GM12874 (cell line): Measurements from ENCODE around the gene UTRN.

Experiments
- TF ChIP-seq, protein P1 (sequence below): IDR thresholded peaks from 2 replicates; pipeline ENCODE4 v1.5.1; 2011; ENCODE audit warnings: low read depth, mild to moderate bottlenecking, control low read depth, low read length, moderate library complexity; ENCODE audit not compliant: insufficient read depth

Gene UTRN

GRCh38 chr6:144295981-144296767 is 11.0 kb downstream of the UTRN start:
- TF ChIP-seq, protein P1, sequence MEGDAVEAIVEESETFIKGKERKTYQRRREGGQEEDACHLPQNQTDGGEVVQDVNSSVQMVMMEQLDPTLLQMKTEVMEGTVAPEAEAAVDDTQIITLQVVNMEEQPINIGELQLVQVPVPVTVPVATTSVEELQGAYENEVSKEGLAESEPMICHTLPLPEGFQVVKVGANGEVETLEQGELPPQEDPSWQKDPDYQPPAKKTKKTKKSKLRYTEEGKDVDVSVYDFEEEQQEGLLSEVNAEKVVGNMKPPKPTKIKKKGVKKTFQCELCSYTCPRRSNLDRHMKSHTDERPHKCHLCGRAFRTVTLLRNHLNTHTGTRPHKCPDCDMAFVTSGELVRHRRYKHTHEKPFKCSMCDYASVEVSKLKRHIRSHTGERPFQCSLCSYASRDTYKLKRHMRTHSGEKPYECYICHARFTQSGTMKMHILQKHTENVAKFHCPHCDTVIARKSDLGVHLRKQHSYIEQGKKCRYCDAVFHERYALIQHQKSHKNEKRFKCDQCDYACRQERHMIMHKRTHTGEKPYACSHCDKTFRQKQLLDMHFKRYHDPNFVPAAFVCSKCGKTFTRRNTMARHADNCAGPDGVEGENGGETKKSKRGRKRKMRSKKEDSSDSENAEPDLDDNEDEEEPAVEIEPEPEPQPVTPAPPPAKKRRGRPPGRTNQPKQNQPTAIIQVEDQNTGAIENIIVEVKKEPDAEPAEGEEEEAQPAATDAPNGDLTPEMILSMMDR: no peak

DNA sequence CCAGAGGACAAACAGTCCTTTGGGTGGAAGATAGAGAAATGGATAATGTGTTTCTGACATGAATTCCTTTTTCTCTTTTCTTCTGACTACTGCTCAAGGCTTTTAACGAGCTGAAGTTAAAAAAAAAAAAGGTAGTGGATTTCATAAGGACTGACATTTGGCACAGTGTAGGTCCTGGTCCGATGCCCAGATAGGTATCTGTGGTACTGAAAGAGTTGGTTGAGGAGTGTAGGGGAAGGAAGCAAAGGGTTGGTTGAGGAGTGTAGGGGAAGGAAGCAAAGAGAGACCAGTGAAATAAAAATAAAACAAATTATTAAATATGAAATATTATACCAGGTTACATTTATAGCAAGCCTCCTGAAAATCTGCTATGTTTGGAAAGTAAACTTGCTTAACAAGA is 11.8 kb downstream of the UTRN start:
- TF ChIP-seq, protein P1: no peak

DNA sequence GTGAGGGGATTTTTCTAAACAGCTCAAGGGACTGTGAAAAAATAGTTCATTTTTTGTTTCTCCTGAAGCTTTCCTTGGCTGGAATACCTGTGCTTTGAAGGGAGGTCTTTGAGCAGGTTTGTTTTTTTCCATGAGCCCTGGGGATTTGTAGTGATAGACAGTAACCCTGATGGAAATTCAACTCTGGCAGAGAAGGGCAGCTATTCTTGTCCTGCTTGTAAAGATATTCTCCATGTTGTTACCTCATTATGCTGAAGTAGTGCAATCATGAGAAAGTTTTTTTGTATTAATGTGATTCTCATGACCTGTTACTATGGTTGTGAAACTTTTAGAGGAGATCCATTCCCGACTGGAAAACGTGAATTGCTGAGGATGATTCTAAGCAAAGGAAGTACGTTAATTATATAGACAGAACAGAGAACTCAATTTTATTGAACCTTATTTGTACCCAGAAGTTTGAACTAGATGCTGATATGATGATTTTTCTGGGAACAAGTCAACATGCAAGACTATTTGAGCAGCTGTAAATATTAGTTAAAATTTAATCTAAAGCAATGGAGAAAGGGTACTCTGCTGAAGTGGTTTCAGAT is 12.5 kb downstream of the UTRN start:
- TF ChIP-seq, protein P1: no peak

GRCh38 chr6:144298194-144298593 is 13.1 kb downstream of the UTRN start:
- TF ChIP-seq, protein P1: no peak

DNA sequence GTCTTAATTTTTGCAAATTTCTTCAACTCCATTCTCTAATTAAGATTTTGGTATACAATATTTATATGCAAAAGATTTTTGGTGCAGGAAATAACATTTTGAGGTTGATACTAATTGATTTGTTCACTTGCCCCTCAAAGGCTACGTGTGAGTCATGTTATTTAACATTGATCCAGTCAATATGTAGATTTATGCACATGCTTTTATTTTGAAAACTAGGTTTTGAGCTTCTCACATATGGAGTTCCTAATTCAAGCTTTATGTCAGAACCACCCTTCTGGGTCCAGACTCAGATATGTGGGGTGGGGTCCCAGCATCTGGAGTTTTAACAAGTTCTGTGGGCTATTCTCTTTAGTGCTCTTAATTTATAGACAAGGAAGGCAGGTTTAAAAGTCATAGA is 13.8 kb downstream of the UTRN start:
- TF ChIP-seq, protein P1: no peak

DNA sequence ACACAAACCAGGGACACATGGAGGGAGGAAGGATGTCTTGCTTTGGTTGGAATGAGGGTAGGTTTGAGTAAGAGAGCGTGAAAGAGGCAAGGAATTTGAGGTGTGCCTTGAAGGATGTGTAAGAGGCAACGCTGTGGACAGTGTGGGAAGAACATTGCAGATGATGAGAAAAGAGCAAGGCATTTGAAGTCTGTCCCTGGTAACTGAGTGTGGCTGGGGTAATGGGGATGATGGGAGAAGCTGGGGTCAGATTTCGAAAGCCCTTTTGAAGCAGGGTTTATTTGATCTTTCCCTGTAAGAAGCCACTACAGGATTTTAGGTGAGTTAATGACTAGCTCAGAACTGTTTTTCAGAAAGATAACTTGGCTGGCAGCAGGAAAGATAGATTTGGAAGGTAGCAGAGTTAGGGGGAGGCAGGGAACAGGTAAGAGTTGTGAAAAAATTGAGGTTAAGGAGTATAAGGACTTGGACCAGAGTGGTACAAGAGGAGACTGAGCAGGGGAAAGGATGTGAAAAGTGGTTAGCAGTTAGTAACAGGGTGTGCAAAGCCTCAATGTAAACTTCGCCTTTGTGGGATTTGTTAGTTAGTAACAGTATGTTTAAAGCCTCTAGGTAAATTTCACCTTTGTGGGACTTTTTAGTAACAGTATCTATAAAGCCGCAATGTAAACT is 17.7 kb downstream of the UTRN start:
- TF ChIP-seq, protein P1: no peak

- TF ChIP-seq, protein P1: no peak
Observed at GRCh38 chr6:144304223-144304848, 19.2 kb downstream of the UTRN start.
